NCI-H2196 (cell line): ENCODE data around the gene PRR33.
"Not testable (repeated sequence)": the region's sequence is repeated elsewhere in the genome, so short reads cannot be mapped to it uniquely, and the experiment has no call there.

Experiments used
- DNase-seq: peaks from one replicate; lab custom pipeline; 2025; ENCODE audit not compliant: unreplicated experiment; lab: John Stamatoyannopoulos, UW

Gene PRR33

DNA sequence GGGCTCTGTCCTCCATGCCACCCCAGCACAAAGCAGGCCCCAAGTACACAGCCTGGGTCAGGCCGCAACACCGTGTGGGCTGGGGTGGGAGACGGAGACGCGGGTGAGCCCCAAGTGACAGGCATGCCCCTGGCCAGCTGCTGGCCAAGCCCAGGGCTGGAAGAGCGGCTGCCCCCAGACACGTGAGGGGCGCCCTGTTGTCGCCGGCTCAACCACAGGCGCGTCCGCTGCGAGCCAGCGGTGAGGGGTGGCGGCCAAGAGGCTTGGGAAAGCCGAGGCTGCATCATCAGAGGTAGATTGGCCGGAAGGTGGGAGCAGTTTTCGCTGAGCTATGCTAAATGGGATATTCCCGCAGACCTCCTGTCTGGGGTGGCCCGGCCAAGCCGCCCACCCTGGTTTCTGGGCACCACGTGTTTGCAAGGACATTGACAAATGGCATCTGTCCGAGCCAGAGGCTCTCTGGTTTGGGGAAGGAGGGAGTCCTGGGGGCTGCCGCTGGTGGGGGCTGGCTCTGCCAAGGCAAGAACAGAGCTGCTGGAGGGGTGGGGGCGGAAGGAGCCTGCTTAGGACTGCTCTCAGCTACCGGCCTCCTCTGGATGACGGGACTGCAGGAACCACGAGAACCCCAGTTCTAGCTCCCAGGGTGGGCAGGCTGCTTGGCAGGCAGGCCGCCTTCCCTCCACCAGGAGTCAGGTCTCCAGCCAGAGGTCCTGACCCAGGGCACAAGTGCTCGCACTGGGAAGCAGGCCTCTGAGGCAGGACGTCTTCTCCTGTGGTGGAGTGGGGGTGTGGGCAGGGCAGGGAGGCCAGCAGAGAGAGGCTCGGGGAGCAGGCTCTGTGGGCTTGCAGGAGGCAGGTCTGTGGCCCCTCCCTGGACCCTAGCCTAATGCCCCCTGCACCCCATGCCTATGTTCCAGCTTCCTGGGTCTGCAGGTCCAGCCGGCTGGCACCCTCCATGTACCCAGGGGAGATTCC, 552 bp downstream of the PRR33 start:
- DNase-seq, result no peak

DNA sequence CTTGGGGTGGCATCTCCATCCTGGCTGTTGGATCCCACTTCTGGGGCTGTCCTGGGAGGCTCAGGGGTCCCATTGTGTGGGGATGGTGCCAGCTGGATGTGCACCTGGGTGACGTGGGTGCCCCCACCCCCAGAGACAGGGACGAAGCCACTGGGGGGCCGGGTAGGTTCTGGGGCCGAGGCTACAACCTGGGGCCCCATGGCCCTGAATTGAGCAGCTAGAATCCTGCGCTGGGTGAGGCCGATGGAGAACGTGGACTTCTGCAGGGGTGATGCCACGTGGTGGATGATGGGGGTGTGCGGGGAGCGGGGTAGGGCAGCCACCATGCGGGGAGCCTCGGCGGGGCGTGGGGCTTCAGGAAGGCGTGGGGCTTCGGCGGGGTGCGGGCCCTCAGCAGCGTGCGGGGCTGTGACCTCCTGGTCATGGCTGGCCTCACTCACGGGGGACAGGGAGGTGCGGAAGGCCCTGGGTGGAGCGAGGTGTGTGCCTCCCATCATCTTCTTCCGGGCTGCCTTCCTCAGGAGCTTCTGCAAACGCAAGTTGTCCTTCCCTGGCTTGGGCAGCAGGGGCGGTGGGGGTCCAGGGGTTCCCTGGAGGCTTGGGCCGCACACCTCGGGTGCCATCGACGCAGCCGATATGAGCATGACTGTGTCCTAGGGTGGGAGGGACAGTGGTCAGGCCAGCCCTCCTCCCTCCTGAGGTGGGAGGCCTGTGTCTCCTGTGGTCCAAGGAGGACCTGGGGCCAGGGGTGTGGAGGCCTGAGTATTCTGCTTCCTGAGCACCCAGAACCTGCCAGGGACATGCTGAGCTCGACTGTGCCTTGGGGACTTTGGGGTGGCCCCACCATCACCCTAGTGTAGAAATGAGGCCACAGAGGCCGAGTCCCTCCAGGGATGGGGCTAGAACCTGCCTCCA, 1.5 kb downstream of the PRR33 start:
- DNase-seq, result no peak

DNA sequence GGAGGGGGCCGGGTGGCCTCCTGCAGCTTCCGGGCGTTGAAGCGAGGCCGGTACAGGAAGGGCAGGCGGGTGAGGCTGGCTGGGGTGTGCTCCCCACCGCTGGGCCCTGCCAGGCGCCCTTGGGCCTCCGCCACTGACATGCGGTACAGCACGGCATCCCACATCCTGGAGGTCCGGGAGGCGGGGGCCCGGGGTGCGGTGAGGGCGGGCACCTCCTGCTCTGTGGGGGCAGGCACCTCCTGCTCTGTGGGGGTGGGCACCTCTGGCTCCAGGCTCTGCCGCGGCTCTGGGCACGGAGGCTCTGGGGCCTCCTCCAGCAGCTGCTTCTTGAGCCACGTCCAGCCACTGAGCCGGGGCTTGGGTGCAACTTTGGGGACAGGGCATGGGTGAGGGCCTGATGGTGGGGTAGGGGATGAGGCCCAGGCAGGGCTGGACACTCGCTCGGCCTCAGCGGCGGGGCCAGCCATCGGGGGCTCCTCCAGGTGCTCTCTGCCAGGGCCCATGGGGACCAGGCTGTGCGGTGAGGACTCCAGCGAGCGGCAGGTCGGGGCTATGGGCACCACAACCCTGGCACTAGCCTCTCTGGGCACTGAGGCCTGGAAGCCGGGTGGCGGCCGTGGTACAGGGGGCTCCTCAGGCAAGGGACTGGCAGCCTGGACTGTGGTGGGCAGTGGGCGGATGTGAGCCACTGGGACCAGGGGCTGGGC, 2.3 kb downstream of the PRR33 start:
- DNase-seq, result no peak

DNA sequence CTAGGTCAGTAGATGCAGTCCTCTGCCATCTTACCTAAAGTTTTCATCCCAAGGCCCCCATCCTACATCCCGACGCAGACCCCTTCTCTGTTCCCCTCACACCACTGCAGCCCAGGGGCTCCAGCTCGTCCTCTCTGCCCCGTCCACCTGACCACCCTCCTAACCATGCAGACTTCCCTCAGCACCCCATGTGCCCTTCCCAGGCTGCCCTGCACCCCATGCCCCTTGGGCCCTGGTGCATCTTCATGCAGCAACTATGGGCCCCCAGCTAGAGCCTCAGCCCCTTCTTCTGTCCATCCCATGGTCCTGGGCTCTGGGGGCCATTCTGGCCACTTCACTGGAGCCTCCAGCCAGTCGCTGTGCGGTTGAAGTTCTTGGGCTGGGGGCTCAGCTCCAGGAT, 2.9 kb downstream of the PRR33 start:
- DNase-seq, result no peak

- no peak for DNase-seq
Measured at GRCh38 chr11:1888347-1888753, 3.3 kb downstream of the PRR33 start.

DNA sequence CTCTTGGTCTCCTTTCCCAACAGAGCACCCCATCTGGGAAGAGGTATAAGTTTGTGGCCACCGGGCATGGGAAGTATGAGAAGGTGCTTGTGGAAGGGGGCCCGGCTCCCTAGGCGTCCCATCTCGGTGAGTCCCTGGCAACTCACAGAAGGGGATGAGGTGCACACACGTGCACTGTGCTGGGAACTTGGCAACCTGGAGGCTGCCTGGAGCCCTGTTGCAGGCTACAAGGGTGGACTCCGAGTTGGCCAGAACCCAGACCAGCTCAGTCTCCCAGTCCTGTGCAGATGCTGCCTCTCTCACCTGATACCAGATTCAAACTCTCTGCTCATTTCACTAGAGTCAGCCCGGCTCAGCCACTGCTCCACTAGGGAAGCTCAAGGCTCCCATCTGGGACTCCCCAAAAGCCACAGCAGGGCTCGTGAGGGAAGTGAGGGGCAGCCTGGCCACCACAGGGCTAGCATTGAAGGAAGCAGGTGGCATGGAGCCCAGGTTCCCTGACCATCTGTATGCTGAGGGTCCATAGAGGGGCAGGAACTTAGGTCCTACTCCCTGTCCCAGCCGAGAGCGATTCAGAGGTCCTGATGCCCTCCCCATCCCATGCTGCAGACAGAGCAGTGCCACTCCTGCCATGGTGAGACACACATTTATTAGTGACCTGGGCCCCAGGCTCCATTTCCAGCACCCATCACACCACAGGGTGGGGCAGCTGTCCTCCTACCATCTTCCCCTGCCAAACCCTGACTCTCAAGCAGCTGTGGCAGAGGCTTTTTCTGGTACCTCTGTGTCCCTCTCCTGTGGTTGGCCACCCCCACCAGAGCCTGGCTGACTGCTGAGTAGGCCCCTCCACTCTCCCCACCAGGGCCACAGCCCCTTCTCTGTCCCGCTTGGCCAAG, 4.0 kb downstream of the PRR33 start:
- DNase-seq, result no peak

DNA sequence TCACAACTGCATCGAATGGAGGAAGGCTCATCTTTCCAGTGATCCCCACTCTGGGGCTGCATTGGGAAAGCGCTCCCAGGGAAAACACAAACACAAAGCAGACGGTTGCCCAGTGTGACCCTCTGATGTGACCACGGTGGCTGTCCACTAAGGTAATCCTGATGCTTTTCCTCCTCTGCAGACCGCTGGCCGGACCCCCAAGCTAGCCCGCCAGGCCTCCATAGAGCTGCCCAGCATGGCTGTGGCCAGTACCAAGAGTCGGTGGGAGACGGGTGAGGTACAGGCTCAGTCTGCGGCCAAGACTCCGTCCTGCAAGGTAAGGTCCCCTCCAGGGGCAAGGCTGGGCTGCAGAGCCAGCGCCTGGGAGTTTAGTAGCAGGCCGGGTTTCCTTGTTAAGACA, 5.1 kb downstream of the PRR33 start:
- DNase-seq, result not testable (repeated sequence)

DNA sequence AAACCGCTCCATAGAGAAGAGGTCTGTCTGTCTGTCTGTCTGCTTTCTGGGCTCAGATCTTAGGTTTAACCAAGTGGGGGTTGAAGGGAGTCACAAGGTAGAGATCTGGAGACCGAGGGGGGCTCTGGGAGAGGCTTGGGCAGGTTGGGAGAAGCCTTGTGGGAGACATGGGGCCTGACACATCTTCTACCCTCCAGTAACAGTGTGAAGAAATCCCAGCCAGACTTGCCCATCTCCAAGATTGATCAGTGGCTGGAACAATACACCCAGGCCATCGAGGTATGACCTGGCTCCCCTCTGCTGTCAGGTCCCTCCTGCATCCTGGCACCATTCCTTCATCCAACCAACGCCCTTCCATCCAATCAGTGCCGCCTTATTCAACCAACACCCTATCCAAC, 7.4 kb downstream of the PRR33 start:
- no peak for DNase-seq

DNA sequence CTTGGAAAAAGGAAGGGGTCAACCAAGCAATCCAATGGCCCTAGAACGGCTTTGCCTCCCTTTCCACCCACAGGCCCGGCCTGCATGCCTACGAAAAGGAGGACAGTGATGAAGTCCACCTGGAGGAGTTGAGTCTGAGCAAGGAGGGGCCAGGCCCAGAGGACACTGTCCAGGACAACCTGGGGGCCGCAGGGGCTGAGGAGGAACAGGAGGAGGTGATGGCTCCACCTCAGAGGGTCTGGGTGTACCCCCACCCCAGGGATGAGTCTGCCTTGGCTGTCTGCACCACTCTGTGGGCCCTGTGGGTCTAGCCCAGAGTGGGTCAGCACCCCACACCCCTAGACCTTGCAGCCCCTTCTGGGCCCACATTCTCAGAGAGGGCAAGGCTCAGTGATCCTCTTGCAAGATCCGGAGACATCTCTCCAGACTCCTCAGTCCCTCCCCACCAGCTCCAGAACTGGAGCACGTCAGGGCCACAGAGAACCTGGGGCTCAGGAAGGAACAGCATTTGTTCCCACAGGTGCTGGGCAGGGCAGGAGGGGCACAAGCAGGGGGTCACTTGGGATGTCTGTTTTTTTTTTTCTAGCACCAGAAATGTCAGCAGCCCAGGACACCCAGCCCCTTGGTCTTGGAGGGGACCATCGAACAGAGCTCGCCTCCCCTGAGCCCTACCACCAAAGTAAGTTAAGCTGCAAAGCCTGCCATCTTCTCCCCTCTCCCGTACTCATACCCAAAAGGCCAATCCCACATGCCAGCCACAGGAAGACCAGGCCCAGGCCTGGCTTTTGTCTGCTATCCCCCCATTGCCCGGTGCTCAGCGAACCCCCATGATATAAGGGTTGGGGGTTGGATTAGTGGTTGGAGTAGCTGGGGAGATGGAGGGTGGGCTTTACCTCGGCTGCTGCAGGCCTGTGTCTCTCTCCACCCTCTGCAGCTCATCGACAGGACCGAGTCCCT, 8.1 kb downstream of the PRR33 start:
- no peak for DNase-seq

GRCh38 chr11:1882265-1883238, 9.1 kb downstream of the PRR33 start:
- DNase-seq, result peak; percentile 86

DNA sequence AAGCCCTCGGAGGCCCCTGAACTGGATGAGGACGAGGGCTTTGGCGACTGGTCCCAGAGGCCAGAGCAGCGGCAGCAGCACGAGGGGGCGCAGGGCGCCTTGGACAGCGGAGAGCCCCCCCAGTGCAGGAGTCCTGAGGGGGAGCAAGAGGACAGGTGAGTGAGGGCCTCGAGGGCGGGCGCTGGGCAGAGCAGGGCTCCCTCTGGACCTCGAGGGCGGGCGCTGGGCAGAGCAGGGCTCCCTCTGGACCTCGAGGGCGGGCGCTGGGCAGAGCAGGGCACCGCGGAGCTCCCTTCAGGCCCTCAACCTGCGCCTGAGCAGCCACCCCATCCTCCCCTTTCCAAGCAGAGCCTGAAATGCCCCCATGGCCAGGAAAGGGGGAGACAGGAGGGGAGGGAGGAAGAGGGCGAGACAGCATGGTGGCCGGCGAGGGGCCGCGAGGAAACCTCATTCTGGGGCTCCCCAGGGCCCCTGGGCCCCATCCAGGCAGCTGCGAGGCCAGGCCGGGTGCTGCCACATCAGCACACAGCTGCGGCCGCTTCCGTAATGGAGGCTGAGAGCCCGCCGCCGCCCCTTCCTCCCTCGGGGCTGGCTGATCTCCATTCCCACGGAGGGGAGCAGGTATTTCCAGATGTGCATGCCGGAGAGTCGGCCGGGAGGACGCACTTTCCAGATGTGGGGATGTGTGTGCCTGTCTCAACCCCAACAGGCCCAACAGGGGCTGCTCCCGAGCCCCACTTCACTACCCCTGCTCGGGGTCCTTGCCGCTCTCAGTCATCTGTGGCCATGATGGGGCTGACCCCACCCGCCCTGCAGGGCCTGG, 10.0 kb downstream of the PRR33 start:
- no peak for DNase-seq

DNA sequence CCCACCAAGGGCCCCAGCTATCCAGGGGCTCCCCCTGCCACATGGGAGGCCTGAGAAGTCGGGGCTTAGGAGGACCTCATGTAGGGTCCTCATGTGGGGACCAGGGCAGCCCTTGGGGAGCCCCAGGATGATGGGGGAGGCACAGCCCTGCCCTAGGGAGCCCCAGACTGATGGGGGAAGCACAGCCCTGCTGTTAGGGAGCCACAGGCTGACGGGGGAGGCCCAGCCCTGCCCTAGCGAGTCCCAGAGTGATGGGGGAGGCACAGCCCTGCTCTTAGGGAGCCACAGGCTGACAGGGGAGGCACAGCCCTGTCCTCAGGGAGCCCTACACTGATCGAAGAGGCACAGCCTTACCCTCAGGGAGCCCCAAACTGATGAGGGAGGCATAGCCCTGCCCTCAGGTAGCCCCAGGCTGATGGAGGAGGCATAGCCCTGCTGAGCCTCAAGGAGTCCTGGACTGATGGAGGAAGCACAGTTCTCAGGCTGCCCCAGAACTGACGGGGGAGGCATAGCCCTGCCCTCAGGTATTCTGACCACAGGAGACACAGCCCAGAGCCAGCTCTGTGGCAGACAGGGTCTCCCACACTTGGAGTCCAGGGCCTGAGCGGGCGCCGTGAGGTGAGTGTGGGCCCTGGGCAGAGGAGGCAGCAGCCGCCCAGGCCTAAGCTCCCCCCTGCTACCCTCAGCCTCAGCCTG, 10.8 kb downstream of the PRR33 start:
- DNase-seq, result no peak

DNA sequence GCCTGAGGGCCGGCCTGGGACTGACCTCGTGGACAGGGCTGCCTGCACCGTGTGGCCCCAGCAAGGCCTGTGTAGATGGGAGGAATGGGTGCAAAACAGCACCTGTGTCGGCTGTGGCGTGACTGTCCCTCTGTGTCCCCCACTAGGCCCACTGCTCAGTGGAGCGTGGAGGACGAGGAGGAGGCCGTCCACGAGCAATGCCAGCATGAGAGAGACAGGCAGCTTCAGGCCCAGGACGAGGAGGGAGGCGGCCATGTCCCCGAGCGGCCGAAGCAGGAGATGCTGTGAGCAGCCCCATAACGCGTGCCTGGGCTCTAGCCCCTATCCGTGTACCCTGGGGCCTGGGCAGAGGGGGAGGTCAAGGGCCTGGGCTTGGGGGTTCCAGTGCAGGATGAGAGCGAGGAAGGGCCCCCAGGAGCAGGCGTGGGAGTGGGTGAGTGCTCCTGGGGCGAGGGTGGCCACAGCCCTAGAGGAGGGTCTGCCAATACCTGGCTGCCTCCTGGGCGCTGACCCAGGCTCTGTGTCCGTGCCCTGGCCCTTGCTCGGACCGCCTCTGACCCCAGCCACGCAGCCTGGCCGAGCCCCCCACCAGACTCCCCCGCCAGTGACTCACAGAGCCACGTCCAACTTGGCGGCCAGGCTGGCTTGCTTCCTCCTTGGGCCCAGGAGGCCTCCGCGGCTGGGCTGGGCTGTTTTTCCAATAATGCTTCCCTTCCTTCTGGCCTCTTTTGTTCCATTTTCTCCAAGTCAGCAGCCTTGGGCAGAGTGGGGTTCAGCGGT, 11.6 kb downstream of the PRR33 start:
- no peak for DNase-seq

GRCh38 chr11:1879342-1879940, 12.3 kb downstream of the PRR33 start:
- no peak for DNase-seq
